Epidermal melanocyte (primary cell): ENCODE data around the gene LAMA3.

ENCODE experiments used
- DNase-seq: peaks from one replicate; pipeline ENCODE4 v3.0.0; 2011; ENCODE audit warnings: low spot score; ENCODE audit not compliant: insufficient read length

Gene LAMA3

DNA sequence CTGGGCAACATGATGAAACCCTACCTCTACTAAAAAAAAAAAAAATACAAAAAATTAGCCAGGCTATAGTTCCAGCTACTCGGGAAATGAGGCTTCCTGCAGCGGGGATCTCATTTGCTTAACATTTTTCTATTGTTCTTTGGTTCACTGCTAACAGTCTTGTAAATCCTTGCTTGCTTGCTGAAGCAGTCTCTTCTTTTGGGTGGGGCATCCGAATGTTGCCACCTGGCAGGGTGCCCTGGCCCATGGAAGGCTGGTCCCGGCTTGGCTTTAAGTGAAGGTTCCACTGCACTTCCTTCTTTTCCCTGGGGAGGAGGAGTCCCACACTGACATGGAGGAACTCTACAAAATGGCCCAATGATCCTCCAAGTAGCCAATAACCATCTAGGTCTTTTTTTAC lies 20.5 kb upstream of the LAMA3 start:
- no peak for DNase-seq

DNA sequence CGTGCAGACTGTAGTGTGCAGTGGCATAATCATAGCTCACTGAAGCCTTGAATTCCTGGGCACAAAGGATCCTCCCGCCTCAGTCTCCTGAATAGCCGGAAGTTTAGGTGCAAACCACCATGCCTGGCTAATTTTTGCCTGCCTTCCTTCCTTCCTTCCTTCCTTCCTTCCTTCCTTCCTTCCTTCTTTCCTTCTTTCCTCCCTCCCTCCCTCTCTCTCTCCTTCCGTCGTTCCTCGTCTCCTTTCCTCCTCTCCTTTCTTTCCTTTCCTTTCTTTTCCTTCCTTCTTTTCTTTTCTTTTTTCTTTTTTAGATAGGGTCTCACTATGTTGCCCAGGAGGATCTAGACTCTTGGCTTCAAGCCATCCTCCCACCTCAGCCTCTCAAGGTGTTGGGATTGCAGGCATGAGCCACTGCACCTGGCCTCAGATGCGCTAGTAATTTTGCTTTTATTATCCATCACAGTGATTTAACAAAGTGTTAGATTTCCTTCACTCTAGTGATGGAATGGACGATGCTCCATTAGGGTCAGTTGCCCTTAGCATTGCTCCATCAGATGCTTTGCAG lies 20.0 kb upstream of the LAMA3 start:
- DNase-seq = no peak

DNA sequence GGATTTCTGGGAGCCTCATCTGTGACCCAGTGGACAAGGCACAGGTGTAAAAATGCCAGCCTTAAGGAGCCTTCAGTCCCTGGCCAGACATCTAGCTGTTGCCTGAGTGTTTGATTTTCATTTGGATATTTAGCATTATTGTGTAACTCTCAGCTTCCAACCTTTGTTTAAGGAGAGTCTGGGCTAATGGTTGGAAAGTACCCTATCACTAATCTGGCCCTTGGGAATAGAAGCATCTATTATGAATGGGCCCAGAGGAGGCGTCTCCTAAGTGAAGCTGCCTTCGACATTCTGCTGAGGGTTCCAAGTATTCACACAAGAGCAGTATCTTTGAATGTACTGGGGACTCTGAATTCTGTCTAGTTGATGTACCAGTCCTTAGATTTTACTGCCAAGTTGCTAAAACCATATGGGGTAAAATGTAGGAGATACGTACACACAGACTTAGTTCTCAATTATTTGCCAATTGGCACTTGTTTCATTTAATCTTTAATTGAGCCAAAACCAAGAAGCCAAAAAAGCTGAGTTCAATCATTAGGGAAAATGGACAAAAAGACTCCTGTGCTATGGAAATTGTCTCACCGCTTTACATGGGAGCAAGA lies 19.3 kb upstream of the LAMA3 start:
- DNase-seq = no peak

DNA sequence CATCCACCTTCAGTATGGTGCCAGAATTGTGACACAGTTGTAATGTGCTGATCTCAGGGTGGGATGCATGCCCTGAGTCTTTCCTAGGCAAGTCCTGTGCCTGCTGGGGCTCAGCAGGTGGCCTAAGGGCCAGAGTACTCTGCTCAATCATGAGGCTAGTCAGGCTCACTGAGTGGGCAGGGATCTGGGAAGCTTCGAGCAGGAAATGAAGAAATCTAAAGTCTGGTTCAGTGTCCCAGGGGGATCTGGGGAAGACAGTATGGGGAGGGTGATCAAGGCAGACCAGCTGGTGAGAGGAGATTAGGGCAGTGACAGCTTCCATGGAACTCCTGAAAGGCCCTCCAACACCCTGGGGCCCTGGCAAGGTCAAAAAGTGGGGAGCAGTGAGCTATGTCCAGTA lies 17.7 kb upstream of the LAMA3 start:
- DNase-seq = no peak

- no peak for DNase-seq
Measured at GRCh38 chr18:23673725-23674124, 15.5 kb upstream of the LAMA3 start.

DNA sequence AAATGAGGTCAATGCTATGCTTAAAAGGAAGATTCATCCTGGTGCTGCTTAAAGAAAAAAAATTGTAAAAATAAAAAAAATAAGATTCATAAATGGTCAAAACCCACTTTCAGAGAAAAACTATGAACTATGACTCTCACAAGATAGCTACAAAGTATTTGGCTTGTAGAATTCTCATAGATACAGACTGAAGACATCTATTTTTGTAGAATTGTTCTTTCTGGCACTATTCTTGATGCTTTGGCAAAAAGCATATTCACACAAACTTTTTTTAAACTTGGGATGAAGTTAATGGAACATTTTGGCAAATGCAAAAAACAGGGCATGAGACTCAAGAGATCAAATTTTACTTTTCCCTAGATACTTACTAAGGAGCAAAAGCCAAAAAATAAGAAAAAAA lies 14.0 kb upstream of the LAMA3 start:
- DNase-seq = no peak

- DNase-seq = no peak
Measured at GRCh38 chr18:23675896-23676295, 13.4 kb upstream of the LAMA3 start.

- no peak for DNase-seq
Measured at GRCh38 chr18:23682045-23682444, 7.2 kb upstream of the LAMA3 start.

- no peak for DNase-seq
Measured at GRCh38 chr18:23682472-23682871, 6.8 kb upstream of the LAMA3 start.

GRCh38 chr18:23683155-23683554 lies 6.1 kb upstream of the LAMA3 start:
- no peak for DNase-seq

GRCh38 chr18:23683671-23684070 lies 5.6 kb upstream of the LAMA3 start:
- no peak for DNase-seq

GRCh38 chr18:23684515-23685197 lies 4.6 kb upstream of the LAMA3 start:
- no peak for DNase-seq

- no peak for DNase-seq
Measured at GRCh38 chr18:23688528-23688927, 725 bp upstream of the LAMA3 start.

DNA sequence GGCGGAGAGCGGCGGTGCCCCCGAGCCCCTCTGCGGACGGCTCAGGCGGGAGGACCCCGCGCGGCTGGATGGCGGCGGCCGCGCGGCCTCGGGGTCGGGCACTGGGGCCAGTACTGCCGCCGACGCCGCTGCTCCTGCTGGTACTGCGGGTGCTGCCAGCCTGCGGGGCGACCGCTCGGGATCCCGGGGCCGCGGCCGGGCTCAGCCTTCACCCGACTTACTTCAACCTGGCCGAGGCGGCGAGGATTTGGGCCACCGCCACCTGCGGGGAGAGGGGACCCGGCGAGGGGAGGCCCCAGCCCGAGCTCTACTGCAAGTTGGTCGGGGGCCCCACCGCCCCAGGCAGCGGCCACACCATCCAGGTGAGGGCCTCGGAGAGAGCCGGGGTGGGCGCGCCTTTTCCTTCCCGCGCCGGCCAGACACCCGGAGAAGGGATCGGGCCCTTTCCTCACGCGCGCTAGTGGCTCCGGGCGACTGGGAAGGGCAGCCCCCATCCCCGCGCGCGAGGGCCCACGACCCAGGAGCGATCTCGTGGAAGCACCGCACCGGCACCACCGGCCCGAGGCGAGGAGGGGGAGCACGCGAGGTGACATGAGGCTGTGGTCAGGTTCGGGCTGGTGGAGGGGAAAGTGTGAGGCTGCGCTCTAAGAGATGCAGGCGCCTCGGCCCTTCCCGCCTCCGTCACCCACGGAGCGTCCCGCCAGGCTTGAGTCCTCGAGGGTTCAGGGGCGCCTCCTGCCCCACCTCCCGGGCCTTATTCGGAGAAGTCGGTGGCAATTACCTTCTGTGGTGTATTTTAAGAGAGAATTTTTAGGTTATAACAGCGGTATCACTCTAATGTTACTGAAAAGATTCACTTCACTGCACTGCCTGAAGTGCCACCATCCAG lies 607 bp downstream of the LAMA3 start:
- no peak for DNase-seq

- DNase-seq = no peak
Measured at GRCh38 chr18:23690505-23691068, 1.3 kb downstream of the LAMA3 start.

DNA sequence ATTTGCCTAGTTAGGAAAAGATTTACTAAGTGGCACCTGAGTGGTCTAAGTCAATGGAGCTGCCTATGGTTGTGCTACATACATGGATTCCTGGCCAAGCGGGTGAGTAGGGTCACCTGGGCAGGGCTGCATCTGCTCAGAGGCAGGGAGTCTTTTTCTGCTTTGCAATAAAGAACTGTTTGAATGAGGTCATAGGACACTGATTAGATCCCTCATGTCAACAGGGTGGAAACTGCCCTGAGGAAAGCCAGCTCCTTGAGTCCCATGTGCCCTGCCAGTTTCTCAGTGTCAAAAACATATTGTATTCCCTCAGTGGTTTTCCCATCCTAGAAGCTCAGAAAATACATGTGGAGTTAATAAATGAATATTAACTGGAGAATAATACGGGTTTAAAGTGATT lies 4.6 kb downstream of the LAMA3 start:
- DNase-seq = no peak

GRCh38 chr18:23694637-23695430 lies 5.6 kb downstream of the LAMA3 start:
- DNase-seq = no peak

- DNase-seq = no peak
Measured at GRCh38 chr18:23701017-23701416, 11.8 kb downstream of the LAMA3 start.

GRCh38 chr18:23701544-23702064 lies 12.4 kb downstream of the LAMA3 start:
- DNase-seq = no peak

- no peak for DNase-seq
Measured at GRCh38 chr18:23702606-23703005, 13.4 kb downstream of the LAMA3 start.
